HG03571 (cell line): ENCODE data around the gene ZNF45.
"Not testable (repeated sequence)": the region's sequence is repeated elsewhere in the genome, so short reads cannot be mapped to it uniquely, and the experiment has no call there.

ENCODE experiments used
- ATAC-seq: cut with Tn5 transposase; IDR thresholded peaks from one replicate; pipeline ENCODE4 v1.9.1; 2021; ENCODE audit not compliant: unreplicated experiment

The ZNF45 gene

DNA sequence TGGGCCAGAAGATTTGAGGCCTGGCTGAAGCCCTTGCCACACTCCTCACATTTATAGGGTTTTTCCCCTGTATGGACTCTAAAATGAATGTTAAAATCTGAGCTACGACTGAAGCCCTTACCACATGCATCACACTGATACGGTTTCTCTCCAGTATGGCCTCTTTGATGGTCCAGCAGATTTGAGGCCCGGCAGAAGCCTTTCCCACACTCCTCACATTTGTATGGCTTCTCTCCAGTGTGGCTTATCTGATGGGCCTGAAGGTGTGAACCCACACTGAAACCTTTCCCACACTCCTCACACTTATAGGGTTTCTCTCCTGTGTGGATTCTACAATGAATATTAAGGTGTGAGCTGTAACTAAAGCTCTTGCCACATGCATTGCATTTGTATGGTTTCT lies 21.0 kb downstream of the ZNF45 start:
- no peak for ATAC-seq

DNA sequence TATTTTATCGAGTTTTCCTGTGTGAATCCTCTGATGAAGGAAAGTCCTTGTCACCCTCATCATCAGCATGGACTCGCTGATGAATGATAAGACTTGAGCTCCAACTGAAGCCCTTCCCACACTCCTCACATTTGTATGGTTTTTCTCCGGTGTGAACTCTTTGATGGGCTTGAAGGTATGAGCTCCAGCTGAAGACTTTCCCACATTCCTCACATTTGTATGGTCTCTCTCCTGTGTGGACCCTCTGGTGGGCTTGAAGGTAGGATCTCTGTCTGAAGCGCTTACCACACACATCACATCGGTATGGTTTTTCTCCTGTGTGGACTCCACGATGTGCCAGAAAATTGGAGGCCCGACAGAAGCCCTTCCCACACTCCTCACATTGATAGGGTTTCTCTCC lies 21.7 kb downstream of the ZNF45 start:
- ATAC-seq, result no peak

DNA sequence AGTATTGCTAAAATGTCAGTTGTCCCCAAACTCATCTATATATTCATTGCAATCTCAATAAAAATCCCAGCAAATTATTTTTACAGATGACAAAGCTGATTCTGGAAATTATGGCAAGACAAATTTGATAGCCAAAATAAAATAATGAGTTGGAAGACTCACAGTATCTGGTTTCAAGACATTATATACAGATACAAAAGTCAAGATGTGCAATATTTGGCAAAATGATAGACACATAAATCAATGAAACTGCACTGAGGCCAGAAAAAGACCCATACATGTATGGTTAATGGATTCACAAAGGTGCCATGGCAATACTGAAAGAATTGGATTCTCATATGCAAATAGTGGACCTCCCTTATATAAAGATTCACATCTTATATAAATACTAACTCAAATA lies 24.2 kb downstream of the ZNF45 start:
- ATAC-seq, result no peak

DNA sequence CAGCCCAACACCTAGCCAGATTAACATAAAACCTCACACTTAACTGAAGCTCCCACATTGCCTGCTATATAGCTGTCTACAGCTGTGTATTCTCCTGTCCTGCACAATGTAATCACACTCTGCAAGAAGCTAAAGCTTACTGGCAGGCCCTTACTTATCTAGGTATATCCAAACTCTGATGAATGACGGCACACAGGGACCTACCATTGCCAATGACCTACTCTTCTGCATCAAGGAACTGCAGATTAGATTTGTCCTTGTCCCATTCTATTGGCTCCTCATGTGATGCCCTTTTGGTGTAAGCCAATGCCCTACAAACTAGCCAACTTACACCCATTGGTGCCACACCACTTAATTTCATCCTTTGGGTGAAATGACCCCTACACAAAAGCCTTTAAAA lies 26.4 kb downstream of the ZNF45 start:
- ATAC-seq, result no peak

DNA sequence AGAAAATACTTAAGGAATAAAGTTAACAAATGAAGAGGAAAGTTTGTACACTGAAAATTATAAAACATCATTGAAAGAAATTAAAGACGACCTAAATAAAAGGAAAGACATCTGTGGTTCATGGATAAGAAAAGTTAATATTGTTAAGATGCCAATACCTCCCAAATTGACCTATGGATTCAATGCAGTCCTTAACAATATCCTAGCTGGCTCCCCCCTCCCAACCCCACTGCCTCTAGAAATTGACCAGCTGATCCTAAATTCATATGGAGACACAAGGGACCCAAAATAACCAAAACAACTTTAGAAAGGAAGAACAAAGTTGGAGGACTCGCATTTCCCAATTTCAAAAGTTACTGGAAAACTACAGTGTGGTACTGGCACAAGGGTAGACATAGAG lies 28.3 kb downstream of the ZNF45 start:
- no peak for ATAC-seq

DNA sequence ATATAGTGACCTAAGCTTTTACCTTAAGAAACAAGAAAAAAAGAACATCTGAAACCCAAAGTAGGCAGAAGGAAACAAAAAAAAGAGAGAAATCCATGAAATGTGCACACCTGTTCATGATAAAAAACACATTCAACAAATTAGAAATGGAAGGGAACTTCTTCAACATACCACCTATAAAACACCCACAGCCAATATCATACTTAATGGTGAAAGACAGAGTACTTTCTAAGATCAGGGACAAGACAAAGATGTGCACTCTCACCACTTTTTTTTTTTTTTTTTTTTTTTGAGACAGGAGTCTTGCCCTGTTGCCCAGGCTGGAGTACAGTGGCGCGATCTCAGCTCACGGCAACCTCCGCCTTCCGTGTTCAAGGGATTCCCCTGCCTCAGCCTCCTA lies 29.2 kb downstream of the ZNF45 start:
- no peak for ATAC-seq

DNA sequence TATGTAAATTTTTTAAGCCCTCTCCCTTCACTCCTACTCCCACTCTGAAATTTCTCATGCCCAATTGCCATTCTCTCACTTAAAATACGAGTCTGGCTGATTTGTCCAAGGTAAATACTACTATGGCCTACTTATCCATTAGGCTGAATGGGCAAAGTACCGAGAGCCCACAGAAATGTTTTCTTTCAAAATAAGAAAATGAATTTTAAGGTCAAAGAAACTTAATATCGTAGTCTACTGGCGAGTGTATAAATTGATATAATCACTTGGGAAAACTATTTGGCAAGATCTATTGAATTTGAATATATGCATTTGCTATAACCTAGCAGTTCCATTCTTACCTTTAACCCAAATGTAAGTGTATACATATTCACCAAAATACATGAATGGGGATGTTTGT lies 32.7 kb downstream of the ZNF45 start:
- ATAC-seq, result no peak

DNA sequence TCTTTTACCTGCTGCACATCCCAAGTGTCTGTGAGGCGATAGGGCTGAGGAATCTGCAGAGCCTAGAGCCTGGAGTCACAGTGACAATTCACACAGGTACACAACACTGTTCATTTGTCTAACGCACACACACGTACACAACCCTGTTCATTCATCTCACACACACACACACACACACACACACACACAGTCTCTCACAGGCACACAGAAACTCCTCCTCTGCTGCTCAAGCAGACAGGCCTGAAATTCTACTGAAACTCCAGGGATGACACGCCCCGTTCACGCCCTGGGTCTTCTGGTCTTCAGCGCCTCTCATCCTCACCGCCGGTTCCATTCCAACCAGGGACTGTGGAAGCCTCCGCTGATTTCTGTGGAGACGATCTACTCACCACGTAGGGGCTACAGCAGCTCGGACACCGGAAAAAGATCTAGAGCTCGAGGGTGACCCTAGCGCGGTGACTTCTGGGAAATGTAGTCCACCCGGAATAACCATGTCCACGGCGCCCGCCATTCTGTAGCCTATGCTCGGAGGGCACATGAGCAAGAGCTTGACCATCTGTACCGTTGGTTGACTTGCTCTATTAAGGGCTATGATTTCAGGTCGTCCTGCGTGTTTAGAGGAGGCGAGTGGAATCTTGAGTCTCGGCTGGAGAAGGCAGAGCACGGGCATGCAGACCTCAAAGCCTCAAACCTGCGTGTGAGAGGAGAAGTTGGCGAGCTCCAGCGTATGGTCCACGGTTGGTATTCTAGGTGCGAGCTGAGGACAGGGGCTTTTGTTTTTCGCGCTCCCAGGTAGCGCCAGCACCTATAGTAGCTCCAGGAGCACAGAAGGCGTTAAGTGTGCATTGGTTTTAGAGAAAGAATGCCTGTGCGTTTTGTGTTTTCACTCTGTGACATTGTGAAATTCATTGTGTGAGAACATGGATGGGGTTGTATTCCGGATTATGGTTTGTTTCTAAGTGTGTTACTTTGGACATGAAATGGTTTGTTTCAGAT lies 33.4 kb downstream of the ZNF45 start:
- no peak for ATAC-seq

DNA sequence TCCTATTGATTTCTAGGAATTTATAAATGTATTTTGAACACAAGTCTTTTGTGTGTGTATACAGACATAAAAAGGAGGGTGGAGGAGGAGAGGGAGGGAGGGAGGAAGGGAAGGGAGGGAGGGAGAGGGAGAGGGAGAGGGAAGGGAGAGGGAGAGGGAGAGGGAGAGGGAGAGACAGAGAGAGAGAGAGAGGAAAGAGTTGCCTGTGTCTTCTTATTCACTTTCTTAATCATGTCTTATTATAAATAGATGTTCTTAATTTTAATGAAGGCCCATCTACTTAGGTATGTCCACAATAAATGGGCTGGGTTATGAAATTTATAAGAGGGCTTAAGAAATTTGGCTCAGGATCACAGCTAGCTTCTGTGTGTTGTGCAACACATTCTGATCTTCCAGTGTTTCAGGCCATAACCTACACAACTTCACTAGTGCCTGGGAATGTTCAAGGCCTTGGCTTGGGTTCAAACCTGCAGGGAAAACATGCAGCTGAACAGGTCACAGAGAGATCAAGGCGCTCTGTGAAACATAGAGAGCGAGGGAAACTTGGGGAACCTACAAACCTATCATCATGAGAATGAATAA lies 39.3 kb downstream of the ZNF45 start:
- ATAC-seq, result no peak

DNA sequence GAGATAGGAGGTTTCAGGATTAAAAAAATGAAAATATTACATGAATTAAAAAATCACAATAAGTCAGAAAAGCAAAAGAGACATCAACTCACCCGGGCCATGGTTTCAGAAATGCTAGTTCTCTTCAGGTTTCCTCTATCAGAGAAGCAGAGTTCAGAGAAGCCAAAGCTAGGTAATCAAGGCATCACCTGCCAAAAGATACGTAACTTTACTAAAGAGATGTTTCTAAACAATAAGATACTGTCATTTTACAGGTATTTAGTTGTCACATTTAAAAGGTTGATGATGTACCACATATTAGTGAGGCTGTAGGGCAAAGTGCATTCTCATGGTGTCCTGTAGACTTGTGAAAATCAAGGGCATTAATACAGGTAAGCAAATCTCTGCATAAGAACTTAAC lies 51.2 kb downstream of the ZNF45 start, which contains the start of gene ZNF404:
ZNF404 (minus strand) TSS at position 101 of the 400 bp plus-strand sequence.
- no peak for ATAC-seq

DNA sequence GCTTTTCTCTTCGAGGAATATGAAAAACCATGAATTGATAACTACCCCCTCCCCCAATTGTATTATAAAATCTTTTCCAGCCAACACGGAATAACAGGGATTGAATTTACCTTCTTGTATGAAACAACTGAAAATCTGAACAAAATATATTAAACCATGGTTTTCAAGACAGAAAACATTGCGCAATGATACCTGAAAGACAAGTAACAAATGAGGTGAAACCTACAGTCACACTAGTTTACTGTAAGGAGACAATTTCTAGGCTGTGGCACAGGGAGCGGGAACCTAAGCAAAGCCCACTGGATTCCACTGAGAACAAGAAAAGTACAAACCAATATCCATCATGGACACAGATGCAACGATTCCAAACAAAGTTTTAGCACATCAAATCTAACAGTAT lies 54.6 kb downstream of the ZNF45 start:
- ATAC-seq, result no peak

DNA sequence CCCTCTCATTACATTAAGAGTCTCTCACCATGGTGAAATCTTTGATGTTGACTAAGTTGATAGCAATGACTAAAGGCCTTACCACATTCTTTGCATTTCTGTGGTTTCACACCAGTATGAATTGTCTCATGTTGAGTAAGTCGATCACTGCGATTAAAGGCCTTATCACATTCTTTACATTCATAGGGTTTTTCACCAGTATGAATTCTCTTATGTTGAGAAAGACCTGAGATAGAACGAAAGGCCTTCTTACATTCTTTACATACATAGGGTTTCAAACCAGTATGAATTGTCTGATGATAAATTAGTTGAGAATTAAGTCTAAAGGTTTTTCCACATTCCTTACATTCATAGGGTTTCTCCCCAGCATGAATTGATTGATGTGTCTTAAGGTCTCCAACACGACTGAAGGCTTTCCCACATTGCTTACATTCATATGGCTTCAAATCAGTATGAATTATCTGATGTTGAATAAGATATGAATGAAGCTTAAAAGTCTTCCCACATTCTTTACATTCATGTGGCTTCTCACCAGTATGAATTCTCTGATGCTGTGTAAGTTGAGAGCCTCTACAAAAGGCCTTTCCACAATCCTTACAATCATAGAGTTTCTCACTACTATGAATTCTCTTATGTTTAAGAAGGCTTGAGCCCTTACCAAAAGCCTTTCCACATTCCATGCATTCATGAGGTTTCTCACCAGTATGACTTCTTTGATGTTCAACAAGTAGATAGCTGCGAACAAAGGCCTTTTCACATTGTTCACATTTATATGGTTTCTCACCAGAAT lies 62.3 kb downstream of the ZNF45 start:
- no peak for ATAC-seq

DNA sequence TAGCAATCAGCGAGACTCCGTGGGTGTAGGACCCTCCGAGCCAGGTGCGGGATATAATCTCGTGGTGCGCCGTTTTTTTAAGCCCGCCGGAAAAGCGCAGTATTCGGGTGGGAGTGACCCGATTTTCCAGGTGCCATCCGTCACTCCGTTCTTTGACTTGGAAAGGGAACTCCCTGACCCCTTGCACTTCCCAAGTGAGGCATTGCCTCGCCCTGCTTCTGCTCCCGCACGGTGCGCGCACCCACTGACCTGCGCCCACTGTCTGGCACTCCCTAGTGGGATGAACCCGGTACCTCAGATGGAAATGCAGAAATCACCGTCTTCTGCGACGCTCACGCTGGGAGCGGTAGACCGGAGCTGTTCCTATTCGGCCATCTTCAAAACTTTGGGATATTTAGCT lies 68.2 kb downstream of the ZNF45 start:
- not testable (repeated sequence) for ATAC-seq
